CD4-positive, alpha-beta T cell (primary cell): ENCODE results near the gene JCAD. TPM values are rescaled to one million over a fixed set of nuclear protein-coding genes. Genes with fewer than 3 reads are reported as not detected.

ENCODE experiments used
- ATAC-seq: fragments of 200-7000 bp; cut with Tn5 transposase; one replicate; pipeline ENCODE4 v1.10.0; 2022; ENCODE audit warnings: mild to moderate bottlenecking; ENCODE audit not compliant: poor library complexity
- CTCF ChIA-PET: fragments of 350-600 bp; sonication (Branson Sonifier 250); formaldehyde crosslinking; loops from one replicate; lab custom pipeline; 2021; ENCODE audit warnings: antibody characterized with exemption, inconsistent platforms; lab: Charles Lee
- POLR2A ChIA-PET: fragments of 350-600 bp; sonication (Branson Sonifier 250); formaldehyde crosslinking; loops from one replicate; lab custom pipeline; 2021; ENCODE audit warnings: antibody characterized with exemption, inconsistent platforms; lab: Charles Lee
- DNase-seq, 14 experiments: peaks; one replicate each; pipeline ENCODE4 v3.0.0-alpha.2; 2013 to 2020; ENCODE audit warnings: mixed read lengths in 2 of 14
- H3K27ac ChIP-seq, 2 donors: one replicate each; pipeline versions ENCODE4 v1.5.1 to v1.7.0; 2013; ENCODE audit warnings: low read length in 2 of 2, low read depth in 1 of 2, mild to moderate bottlenecking in 1 of 2
- H3K27me3 ChIP-seq, 2 experiments: 1 replicate in 1 of 2; 2 replicates in 1 of 2; pipeline versions ENCODE4 v1.6.1 to v1.7.0; 2013; ENCODE audit warnings: low read length in 2 of 2, control low read depth in 1 of 2, mild to moderate bottlenecking in 1 of 2, moderate library complexity in 1 of 2; ENCODE audit not compliant: insufficient read depth in 2 of 2, control insufficient read depth in 1 of 2
- H3K36me3 ChIP-seq: one replicate; pipeline ENCODE4 v1.6.1; 2013; ENCODE audit warnings: low read length, control low read depth; ENCODE audit not compliant: insufficient read depth
- H3K4me1 ChIP-seq: one replicate; pipeline ENCODE4 v1.6.1; 2013; ENCODE audit warnings: low read length, control low read depth; ENCODE audit not compliant: insufficient read depth
- H3K4me3 ChIP-seq: one replicate; pipeline ENCODE4 v1.5.1; 2013; ENCODE audit warnings: mild to moderate bottlenecking, low read length, moderate library complexity
- H3K9me3 ChIP-seq, 2 experiments: 1 replicate in 1 of 2; 2 replicates in 1 of 2; pipeline versions ENCODE4 v1.6.1 to v1.7.0; 2013; ENCODE audit warnings: low read length in 2 of 2, mild to moderate bottlenecking in 2 of 2, control low read depth in 1 of 2, moderate library complexity in 1 of 2; ENCODE audit not compliant: control insufficient read depth in 1 of 2, insufficient read depth in 1 of 2
- H3K27ac Mint-ChIP-seq: one replicate; pipeline ENCODE4 v1.8.0; 2020; ENCODE audit warnings: mixed read lengths
- H3K27me3 Mint-ChIP-seq: one replicate; pipeline ENCODE4 v1.8.0; 2021; ENCODE audit warnings: mixed read lengths
- H3K36me3 Mint-ChIP-seq: one replicate; pipeline ENCODE4 v1.8.0; 2021; ENCODE audit warnings: low read depth, mixed read lengths
- H3K4me1 Mint-ChIP-seq: one replicate; pipeline ENCODE4 v1.8.0; 2021; ENCODE audit warnings: low read depth, mixed read lengths
- H3K4me3 Mint-ChIP-seq: one replicate; pipeline ENCODE4 v1.8.0; 2020; ENCODE audit warnings: mild to moderate bottlenecking, mixed read lengths
- H3K9me3 Mint-ChIP-seq: one replicate; pipeline ENCODE4 v1.8.0; 2020; ENCODE audit warnings: mixed read lengths
- intact Hi-C, 2 experiments: fragments of 100-400 bp; cut with DNase I in 1 of 2; cut with micrococcal nuclease in 1 of 2; formaldehyde crosslinking; loops; one replicate each; pipeline versions ENCODE4 v1.15.1 to v1.9.0; 2023 to 2025; cut with DNase I, micrococcal nuclease
- total RNA-seq, 174 experiments: library from RNA in 2 of 174; stranded (reverse) in 2 of 174; gene quantifications; one replicate each; pipeline ENCODE4 v1.2.3 and lab custom pipeline; 2021 to 2026
- TF ChIP-seq, protein P1 (sequence below): fragments of 200-600 bp; IDR thresholded peaks from one replicate; pipeline ENCODE4 v1.8.0; 2022; ENCODE audit warnings: antibody characterized with exemption, mild to moderate bottlenecking

The JCAD gene
- total RNA-seq, 2 experiments from 2014 or later = not detected

DNA sequence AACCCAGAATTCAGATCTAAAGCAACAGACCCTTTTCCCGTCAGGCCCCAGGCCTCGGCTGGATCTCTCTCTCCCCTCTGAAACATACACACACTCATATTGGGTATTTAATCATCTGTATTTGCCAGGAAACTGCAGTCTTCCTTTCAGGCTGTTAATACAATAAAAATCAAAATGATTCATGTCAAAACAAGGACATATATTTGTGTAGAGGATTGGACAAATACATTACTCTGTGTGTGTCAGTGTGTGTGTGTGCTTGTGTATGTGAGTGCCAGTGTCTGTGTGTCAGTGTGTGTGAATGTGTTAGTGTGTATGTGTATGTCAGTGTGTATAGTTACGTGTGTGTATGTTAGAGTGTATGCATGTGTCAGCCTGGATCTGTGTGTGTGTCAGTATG, 90.8 kb downstream of the JCAD start:
- CTCF ChIA-PET = no interaction called here
- no peak for ATAC-seq
- Histone ChIP-seq H3K4me1 (no peaks in the 10 kb centered on the region), H3K4me3 (no peak overlapping the region), H3K27me3 (no peaks in the 10 kb centered on the region), H3K9me3 (no peaks in the 10 kb centered on the region), H3K36me3 (no peaks in the 10 kb centered on the region), H3K27ac (no peak overlapping the region)
- intact Hi-C loops = no loop called here
- H3K4me1 Mint-ChIP-seq = no peaks in the 10 kb centered on the region
- no peak overlapping the region for H3K27ac Mint-ChIP-seq
- POLR2A ChIA-PET = no interaction called here
- H3K9me3 Mint-ChIP-seq = no peaks in the 10 kb centered on the region
- H3K4me3 Mint-ChIP-seq = no peak overlapping the region
- no peaks in the 10 kb centered on the region for H3K36me3 Mint-ChIP-seq
- no peak for DNase-seq
- H3K27me3 Mint-ChIP-seq = peaks cover 4% of the 10 kb centered on the region
- TF ChIP-seq, protein P1, sequence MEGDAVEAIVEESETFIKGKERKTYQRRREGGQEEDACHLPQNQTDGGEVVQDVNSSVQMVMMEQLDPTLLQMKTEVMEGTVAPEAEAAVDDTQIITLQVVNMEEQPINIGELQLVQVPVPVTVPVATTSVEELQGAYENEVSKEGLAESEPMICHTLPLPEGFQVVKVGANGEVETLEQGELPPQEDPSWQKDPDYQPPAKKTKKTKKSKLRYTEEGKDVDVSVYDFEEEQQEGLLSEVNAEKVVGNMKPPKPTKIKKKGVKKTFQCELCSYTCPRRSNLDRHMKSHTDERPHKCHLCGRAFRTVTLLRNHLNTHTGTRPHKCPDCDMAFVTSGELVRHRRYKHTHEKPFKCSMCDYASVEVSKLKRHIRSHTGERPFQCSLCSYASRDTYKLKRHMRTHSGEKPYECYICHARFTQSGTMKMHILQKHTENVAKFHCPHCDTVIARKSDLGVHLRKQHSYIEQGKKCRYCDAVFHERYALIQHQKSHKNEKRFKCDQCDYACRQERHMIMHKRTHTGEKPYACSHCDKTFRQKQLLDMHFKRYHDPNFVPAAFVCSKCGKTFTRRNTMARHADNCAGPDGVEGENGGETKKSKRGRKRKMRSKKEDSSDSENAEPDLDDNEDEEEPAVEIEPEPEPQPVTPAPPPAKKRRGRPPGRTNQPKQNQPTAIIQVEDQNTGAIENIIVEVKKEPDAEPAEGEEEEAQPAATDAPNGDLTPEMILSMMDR = no peak

DNA sequence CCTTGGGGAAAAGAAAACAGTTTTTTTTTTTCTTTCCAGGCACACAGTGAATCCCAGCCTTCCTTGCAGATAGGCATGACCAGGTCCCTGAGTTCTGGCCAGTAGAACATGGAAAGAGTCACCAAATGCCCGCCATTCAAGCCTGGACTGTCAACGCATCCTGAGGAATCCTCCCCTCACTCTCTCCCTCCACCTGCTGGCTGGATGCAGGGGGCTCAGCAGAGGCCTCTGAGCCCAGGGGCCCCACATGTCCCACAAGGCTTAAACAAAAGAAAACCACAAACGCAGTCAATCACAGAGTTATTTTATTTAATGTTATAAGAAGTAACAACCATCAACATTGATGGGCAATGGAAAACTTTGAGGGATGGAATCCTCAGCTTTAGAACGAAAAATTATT, 93.1 kb downstream of the JCAD start:
- intact Hi-C loops = no loop called here
- H3K27ac Mint-ChIP-seq = no peak overlapping the region
- Histone ChIP-seq H3K36me3 (no peaks in the 10 kb centered on the region), H3K4me3 (no peak overlapping the region), H3K4me1 (no peaks in the 10 kb centered on the region), H3K27ac (no peak overlapping the region), H3K27me3 (no peaks in the 10 kb centered on the region), H3K9me3 (no peaks in the 10 kb centered on the region)
- TF ChIP-seq, protein P1 = no peak
- DNase-seq (no peak), ATAC-seq (no peak)
- CTCF ChIA-PET = no interaction called here
- H3K27me3 Mint-ChIP-seq = no peaks in the 10 kb centered on the region
- no peaks in the 10 kb centered on the region for H3K4me1 Mint-ChIP-seq
- POLR2A ChIA-PET = no interaction called here
- no peaks in the 10 kb centered on the region for H3K9me3 Mint-ChIP-seq
- no peak overlapping the region for H3K4me3 Mint-ChIP-seq
- H3K36me3 Mint-ChIP-seq = no peaks in the 10 kb centered on the region
